Activated CD4-positive, alpha-beta T cell treated with anti-CD3 and anti-CD28 coated beads for 4 hours (primary cell): ENCODE data around the gene ZNF277.
A peak's percentile ranks its signal among the peaks of the same experiment; 100 is the strongest.

Experiments used
- DNase-seq, 2 donors: peaks; one replicate each; pipeline ENCODE4 v3.0.0-alpha.2; 2020

ZNF277 gene

DNA sequence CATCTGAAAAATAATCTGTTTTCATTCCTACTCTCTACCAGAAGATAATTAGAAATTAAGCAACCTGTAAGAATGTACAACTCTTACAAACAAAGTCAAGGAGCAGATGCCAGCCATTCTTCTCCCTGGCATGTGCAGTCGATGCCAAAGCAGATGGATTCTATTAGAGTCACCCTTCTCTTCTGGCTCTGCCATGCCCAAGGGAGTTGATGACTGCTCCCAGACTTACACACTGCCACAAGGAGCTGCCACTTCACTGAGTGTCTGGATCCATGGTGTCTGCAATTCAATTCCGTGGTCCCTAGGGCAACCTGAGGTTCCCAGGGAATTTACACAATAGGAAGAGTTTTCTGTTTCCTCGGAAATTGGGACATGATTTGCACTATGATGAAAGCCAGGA lies 154.7 kb downstream of the ZNF277 start:
- DNase-seq = no peak

GRCh38 chr7:112362053-112362650 lies 155.7 kb downstream of the ZNF277 start:
- no peak for DNase-seq

DNA sequence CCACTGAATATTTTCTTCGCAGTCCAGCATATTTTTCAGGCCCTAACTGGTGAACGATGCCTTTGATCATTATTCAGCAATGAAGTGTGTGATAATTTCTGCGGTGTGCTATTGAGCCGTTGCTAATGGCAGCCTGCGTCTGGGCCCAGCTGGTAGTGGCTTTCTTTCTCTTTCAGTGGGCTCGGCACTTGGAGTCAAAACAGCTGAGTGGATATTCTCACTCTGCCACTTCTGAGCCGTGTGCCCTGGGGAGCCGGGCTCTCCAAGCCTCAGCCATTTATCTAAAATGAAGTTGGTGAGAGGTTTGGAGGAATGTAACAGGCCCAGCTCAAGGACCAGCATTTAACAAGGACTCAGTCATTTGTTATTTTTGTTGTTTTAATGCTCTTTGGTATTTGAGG lies 156.2 kb downstream of the ZNF277 start:
- no peak for DNase-seq

DNA sequence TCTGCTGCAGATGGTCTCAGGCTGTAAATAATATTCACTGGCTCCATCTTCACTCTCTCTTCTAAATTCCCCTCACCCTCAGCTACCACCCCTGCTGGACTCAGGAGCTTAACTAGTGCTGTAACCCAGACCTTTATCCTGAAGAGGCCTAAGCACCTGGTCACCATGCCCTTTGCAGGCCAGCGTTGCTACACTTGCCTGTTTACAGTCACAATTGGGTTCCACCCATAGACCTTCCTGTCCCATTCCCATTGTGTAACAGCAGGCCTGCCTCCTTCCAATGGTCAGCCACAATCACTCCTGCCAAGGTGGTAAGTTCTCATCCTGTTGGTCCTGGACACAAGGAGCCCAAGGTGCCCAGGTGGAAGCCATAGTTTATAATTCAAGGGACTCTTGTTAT lies 157.9 kb downstream of the ZNF277 start:
- no peak for DNase-seq

GRCh38 chr7:112365551-112365950 lies 159.1 kb downstream of the ZNF277 start:
- DNase-seq = no peak

- no peak for DNase-seq
Observed at GRCh38 chr7:112366886-112367285, 160.4 kb downstream of the ZNF277 start.

DNA sequence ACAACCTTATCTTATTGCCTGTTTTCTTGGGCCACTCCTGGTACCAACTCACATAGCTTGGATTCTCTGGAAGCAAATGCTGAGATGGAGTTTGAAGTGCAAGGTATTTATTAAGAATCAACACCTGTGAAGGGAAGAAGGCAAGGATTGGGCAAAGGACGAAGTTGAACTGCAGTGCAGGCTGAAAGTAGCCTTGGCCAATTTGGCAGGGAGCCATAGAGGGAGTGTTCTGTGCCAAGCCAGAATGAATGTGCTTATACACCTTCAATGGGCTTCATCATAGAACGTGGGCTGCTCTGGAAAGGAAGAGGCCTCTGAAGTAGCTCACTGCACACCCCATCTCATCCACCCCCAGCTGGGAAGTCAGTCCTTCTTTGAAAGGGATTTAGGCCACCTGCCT lies 163.9 kb downstream of the ZNF277 start:
- DNase-seq = no peak

DNA sequence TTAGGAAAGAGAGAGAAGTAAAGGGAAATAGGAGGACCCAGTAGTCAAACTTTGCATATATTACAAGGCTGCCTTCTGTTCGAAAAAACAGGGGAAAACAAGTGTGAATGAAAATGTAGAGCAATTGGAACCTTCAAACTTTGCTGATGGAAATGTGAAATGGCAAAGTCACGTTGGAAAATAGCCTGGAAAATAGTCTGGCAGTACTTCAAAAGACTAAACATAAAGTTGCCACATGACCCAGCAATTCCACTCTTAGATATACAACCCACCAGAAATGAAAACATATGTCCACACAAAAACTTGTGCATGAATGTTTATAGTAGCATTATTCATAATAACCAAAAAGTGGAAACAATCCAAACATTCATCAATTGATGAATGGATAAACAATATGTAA lies 165.2 kb downstream of the ZNF277 start:
- no peak for DNase-seq

GRCh38 chr7:112372101-112372500 lies 165.6 kb downstream of the ZNF277 start:
- no peak for DNase-seq

GRCh38 chr7:112377593-112377992 lies 171.1 kb downstream of the ZNF277 start:
- DNase-seq = no peak

GRCh38 chr7:112381311-112382091 lies 175.0 kb downstream of the ZNF277 start:
- no peak for DNase-seq

DNA sequence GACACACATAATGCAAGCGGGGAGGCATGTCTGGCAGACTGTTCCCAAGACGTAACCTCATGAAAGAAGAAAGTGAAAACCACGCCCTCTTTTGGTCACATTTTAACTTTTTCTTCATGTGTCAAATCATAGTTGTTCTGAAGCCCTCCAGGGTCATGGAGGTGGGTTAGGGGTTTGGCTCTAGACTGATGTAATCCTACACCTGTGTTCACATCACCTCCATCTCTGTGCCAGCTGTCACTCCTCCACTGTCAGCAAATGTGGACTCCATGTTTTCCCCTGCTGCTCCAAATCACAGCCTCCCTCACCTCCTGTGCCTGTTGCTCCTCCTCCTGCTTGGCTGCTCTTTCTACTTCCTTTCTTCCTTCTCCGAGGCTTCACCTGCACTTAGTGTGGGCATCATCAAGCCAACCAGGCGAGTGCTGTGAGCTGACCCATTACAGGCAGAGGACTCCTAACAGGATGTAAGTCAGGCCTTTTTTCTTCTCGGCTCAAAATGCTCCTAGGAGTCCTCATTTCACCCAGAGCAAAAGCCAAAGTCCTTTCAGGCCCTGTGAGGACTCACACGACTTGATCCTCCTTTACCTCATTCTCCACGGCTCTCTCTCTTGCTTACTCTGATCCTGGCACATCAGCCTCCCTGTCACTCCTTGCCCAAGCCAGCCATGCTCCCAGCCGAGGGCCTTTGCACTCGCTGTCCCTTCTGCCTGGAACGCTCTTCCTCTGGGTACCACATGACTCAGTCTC lies 177.3 kb downstream of the ZNF277 start:
- no peak for DNase-seq

- DNase-seq = no peak
Observed at GRCh38 chr7:112385516-112385915, 179.0 kb downstream of the ZNF277 start.

DNA sequence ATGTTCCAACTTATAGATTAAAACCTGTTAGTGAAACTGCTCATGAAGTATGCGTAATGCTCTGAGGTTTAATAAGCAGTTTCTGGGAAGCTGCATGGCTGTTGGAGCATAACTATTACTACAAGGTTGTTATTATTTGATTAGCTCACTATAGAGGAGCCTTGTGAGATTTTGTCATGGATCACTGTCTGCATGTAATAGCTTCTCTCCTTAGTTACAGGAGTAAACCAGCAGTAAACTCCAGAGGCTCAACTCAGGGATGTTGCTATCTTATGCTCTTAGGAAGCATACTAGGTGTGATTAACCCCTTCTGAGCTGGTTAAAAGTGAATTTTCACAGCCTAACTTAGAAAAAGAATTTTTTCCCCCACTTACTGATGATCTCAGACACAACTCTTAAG lies 180.1 kb downstream of the ZNF277 start:
- no peak for DNase-seq

- DNase-seq = no peak
Observed at GRCh38 chr7:112390167-112390566, 183.7 kb downstream of the ZNF277 start.

GRCh38 chr7:112391079-112391821 lies 184.8 kb downstream of the ZNF277 start:
- DNase-seq = peak; percentile 55 to 60

GRCh38 chr7:112391841-112392286 lies 185.4 kb downstream of the ZNF277 start:
- DNase-seq = peak; percentile 65 to 73
